MM.1S (cell line): ENCODE measurements around the gene NDUFS6.

Source experiments
- CTCF ChIP-seq: fragments of 300-600 bp; sonication (generic); IDR thresholded peaks from 2 replicates; pipeline ENCODE4 v1.5.1; 2016; ENCODE audit warnings: antibody characterized with exemption, low read length, mixed read lengths
- EZH2 ChIP-seq: fragments of 300-600 bp; sonication (generic); optimal IDR thresholded peaks from 2 replicates; pipeline ENCODE3; 2017; ENCODE audit warnings: low read depth, mild to moderate bottlenecking, antibody characterized with exemption, low read length, mixed read lengths
- EZH2phosphoT487 ChIP-seq: fragments of 300-600 bp; sonication (generic); IDR thresholded peaks from 2 replicates; pipeline ENCODE4 v1.6.1; 2018; ENCODE audit warnings: antibody characterized with exemption, low read length

- no peak for TF ChIP-seq CTCF
- no peak for TF ChIP-seq EZH2
- no peak for TF ChIP-seq EZH2phosphoT487
Observed at GRCh38 chr5:1857256-1857600, 56.0 kb downstream of the NDUFS6 start.
